Kidney (tissue), 14 donors: Measurements from ENCODE around the gene ANKRD34C. TPM values are rescaled to one million over a fixed set of nuclear protein-coding genes. Genes with fewer than 3 reads are reported as not detected.

Source experiments
- DNase-seq, 5 donors: peaks; one replicate each; pipeline ENCODE4 v3.0.0-alpha.2; 2013 to 2020
- FAIRE-seq: peaks from 2 replicates; lab custom pipeline; 2012; peaks lifted over from hg19 to GRCh38; lab: Jason Lieb, UNC
- H3K27ac ChIP-seq, 2 donors: one replicate each; pipeline ENCODE4 v1.7.0; 2013; ENCODE audit warnings: low read depth in 2 of 2, low read length in 2 of 2, inconsistent platforms in 1 of 2
- H3K27me3 ChIP-seq: one replicate; pipeline ENCODE4 v1.7.1; 2013; ENCODE audit warnings: low read length, inconsistent platforms; ENCODE audit not compliant: control insufficient read depth, insufficient read depth
- H3K36me3 ChIP-seq, 3 donors: one replicate each; pipeline versions ENCODE4 v1.7.0 to v1.7.1; 2013; ENCODE audit warnings: low read length in 3 of 3, control low read depth in 1 of 3, inconsistent platforms in 1 of 3; ENCODE audit not compliant: insufficient read depth in 3 of 3, control insufficient read depth in 2 of 3
- H3K4me1 ChIP-seq, 3 donors: one replicate each; pipeline versions ENCODE4 v1.7.0 to v1.7.1; 2013; ENCODE audit warnings: low read length in 3 of 3, inconsistent platforms in 1 of 3, low read depth in 1 of 3; ENCODE audit not compliant: control insufficient read depth in 2 of 3, insufficient read depth in 2 of 3
- H3K4me3 ChIP-seq, 3 donors: one replicate each; pipeline versions ENCODE4 v1.7.0 to v1.8.1; 2013; ENCODE audit warnings: low read length in 3 of 3, control low read depth in 1 of 3, inconsistent platforms in 1 of 3
- H3K9ac ChIP-seq, 3 donors: one replicate each; pipeline versions ENCODE4 v1.7.0 to v1.7.1; 2013; ENCODE audit warnings: low read length in 3 of 3, control low read depth in 1 of 3, inconsistent platforms in 1 of 3
- H3K9me3 ChIP-seq, 3 donors: one replicate each; pipeline versions ENCODE4 v1.7.0 to v1.7.1; 2013; ENCODE audit warnings: low read length in 3 of 3, control low read depth in 1 of 3, inconsistent platforms in 1 of 3; ENCODE audit not compliant: control insufficient read depth in 2 of 3, insufficient read depth in 1 of 3
- CTCF ChIP-seq: IDR thresholded peaks from 3 replicates; pipeline ENCODE4 v1.5.1; 2012; ENCODE audit warnings: mild to moderate bottlenecking, moderate library complexity, borderline replicate concordance; ENCODE audit not compliant: insufficient read depth; ENCODE audit errors: extremely low read depth
- intact Hi-C: fragments of 100-400 bp; cut with DNase I; formaldehyde crosslinking; loops from one replicate; pipeline ENCODE4 v1.11.1; 2022
- polyA plus RNA-seq: library from polyadenylated mRNA; stranded (reverse); fragments of 350-450 nt; fragmentation: Illumina TruSeq; extraction: RNeasy Lipid Tissue Mini Kit (QIAGEN cat#74804); gene quantifications from one replicate; pipeline ENCODE4 v1.2.3, GENCODE V29; 2014; ENCODE audit warnings: low read depth, low replicate concordance; ENCODE audit not compliant: insufficient read depth
- total RNA-seq: library from RNA; stranded (reverse); fragmentation: NEBNext Ultra II Directional; extraction: Animal tissue kit (Norgen Biotek cat#: 25700); gene quantifications from one replicate; pipeline ENCODE4 v1.2.1, GENCODE V29; 2021
- donor health status: control.
- donor health status: control.
- donor health status: control.
- donor health status: control.
- donor health status: control.
- donor health status: DM: yes; HTN: yes; CAD: no.
- donor health status: Normal renal cell carcinoma (clear cell type).

ANKRD34C gene
- total and polyA plus RNA-seq, 2 donors from 2014 or later: 0.11 TPM; not detected in 1

- FAIRE-seq: no peak
- H3K27me3 ChIP-seq: no peaks in the 10 kb centered on the region
Measured at GRCh38 chr15:79299841-79300235, 17.3 kb downstream of the ANKRD34C start.

GRCh38 chr15:79307251-79307650 is 24.7 kb downstream of the ANKRD34C start:
- no peaks in the 10 kb centered on the region for H3K9me3 ChIP-seq
- DNase-seq (no peak), FAIRE-seq (no peak)
- peaks cover 0 to 7% (median 0%) of the 10 kb centered on the region in 3 donors for H3K4me1 ChIP-seq
- H3K36me3 ChIP-seq: no peaks in the 10 kb centered on the region
- peaks cover 3% of the 10 kb centered on the region for H3K27me3 ChIP-seq
- H3K9ac ChIP-seq: no peak overlapping the region
- intact Hi-C loops: no loop called here
- no peak overlapping the region for H3K27ac ChIP-seq
- H3K4me3 ChIP-seq: no peak overlapping the region
- TF ChIP-seq CTCF: no peak

More at GRCh38 chr15:79299841-79300235, 17.3 kb downstream of the ANKRD34C start:
- no peaks in the 10 kb centered on the region for H3K9me3 ChIP-seq
- no peak for DNase-seq
- H3K36me3 ChIP-seq: no peaks in the 10 kb centered on the region
- no peak overlapping the region for H3K9ac ChIP-seq
- H3K27ac ChIP-seq: no peak overlapping the region
- intact Hi-C loops: no loop called here
- H3K4me1 ChIP-seq: no peaks in the 10 kb centered on the region
- TF ChIP-seq CTCF: no peak
- no peak overlapping the region for H3K4me3 ChIP-seq

- FAIRE-seq (no peak), DNase-seq (no peak)
- Histone ChIP-seq H3K9me3 (no peaks in the 10 kb centered on the region), H3K4me3 (no peak overlapping the region), H3K4me1 (peaks cover 0 to 9% (median 0%) of the 10 kb centered on the region in 3 donors), H3K36me3 (peaks cover 0 to 4% (median 0%) of the 10 kb centered on the region in 3 donors), H3K9ac (no peak overlapping the region), H3K27ac (no peak overlapping the region), H3K27me3 (peaks cover 3% of the 10 kb centered on the region)
- intact Hi-C loops: no loop called here
- no peak for TF ChIP-seq CTCF
Measured at GRCh38 chr15:79308874-79309273, 26.4 kb downstream of the ANKRD34C start.

GRCh38 chr15:79310612-79310984 is 28.1 kb downstream of the ANKRD34C start:
- Histone ChIP-seq H3K4me1 (peaks cover 0 to 9% (median 0%) of the 10 kb centered on the region in 3 donors), H3K36me3 (peaks cover 4 to 9% (median 9%) of the 10 kb centered on the region in 3 donors), H3K27me3 (peaks cover 1% of the 10 kb centered on the region), H3K4me3 (peak overlapping the region in 2 of 3 donors; percentile 31 to 46), H3K27ac (no peak overlapping the region), H3K9ac (no peak overlapping the region), H3K9me3 (no peaks in the 10 kb centered on the region)
- peak in 1 of 5 donors; percentile 62 for DNase-seq
- no peak for TF ChIP-seq CTCF
- intact Hi-C loops: no loop called here
- FAIRE-seq: no peak
